A549 (cell line): Measurements from ENCODE around the gene COL15A1.

Experiments
- BCL3 ChIP-seq: fragments of >200 bp; sonication (Bioruptor Twin); formaldehyde crosslinking; IDR thresholded peaks from 3 replicates; pipeline ENCODE4 v1.6.1; 2016
- CTCF ChIP-seq: fragments of >200 bp; sonication (Bioruptor Twin); formaldehyde crosslinking; IDR thresholded peaks from 3 replicates; pipeline ENCODE4 v1.5.1; 2016
- EHMT2 ChIP-seq: fragments of 200-600 bp; sonication (generic); IDR thresholded peaks from 2 replicates; pipeline ENCODE4 v1.6.1; 2016; ENCODE audit warnings: antibody characterized with exemption, low read depth, mild to moderate bottlenecking, moderate library complexity
- EP300 ChIP-seq, 2 experiments: fragments of >200 bp; sonication (Bioruptor Twin); formaldehyde crosslinking; IDR thresholded peaks; 2 replicates in 1 of 2; 3 replicates in 1 of 2; pipeline ENCODE4 v1.6.1; 2016 to 2017
- HMGXB4 ChIP-seq: fragments of 250-450 bp; sonication (Bioruptor Pico); IDR thresholded peaks from 2 replicates; pipeline ENCODE4 v1.5.0; 2021; ENCODE audit warnings: mild to moderate bottlenecking, moderate library complexity, borderline replicate concordance
- KDM5A ChIP-seq: fragments of 200-600 bp; sonication (generic); IDR thresholded peaks from 2 replicates; pipeline ENCODE4 v1.6.1; 2016; ENCODE audit warnings: antibody characterized with exemption, mild to moderate bottlenecking
- MAZ ChIP-seq: fragments of 150-350 bp; IDR thresholded peaks from 2 replicates; pipeline ENCODE4 v1.6.1; 2014; ENCODE audit warnings: antibody characterized with exemption, low read depth, low read length, borderline replicate concordance
- PHF8 ChIP-seq: fragments of 200-600 bp; sonication (generic); IDR thresholded peaks from 2 replicates; pipeline ENCODE4 v1.6.1; 2016; ENCODE audit warnings: low read depth, mild to moderate bottlenecking, antibody characterized with exemption, moderate library complexity, borderline replicate concordance
- POLR2A ChIP-seq: IDR thresholded peaks from 2 replicates; pipeline ENCODE4 v1.6.1; 2012; ENCODE audit warnings: mild to moderate bottlenecking, low read length
- RCOR1 ChIP-seq: fragments of 150-350 bp; IDR thresholded peaks from 2 replicates; pipeline ENCODE4 v1.6.1; 2014; ENCODE audit warnings: antibody characterized with exemption, low read length, low read depth
- RFX5 ChIP-seq: fragments of 450-650 bp; IDR thresholded peaks from 2 replicates; pipeline ENCODE4 v1.7.1; 2014; ENCODE audit warnings: antibody characterized with exemption, mild to moderate bottlenecking, moderate library complexity
- SREBF2 ChIP-seq: fragments of 450-650 bp; IDR thresholded peaks from 2 replicates; pipeline ENCODE4 v1.6.1; 2014; ENCODE audit warnings: mild to moderate bottlenecking, moderate library complexity
- ZFP36 ChIP-seq: fragments of 450-650 bp; IDR thresholded peaks from 2 replicates; pipeline ENCODE4 v1.6.1; 2014; ENCODE audit warnings: borderline replicate concordance; ENCODE audit not compliant: partially characterized antibody

- no peak for TF ChIP-seq CTCF
- TF ChIP-seq SREBF2 = no peak
- no peak for TF ChIP-seq KDM5A
- no peak for TF ChIP-seq HMGXB4 (CRISPR knock-in tag)
- no peak for TF ChIP-seq POLR2A
- TF ChIP-seq ZFP36 = no peak
- TF ChIP-seq PHF8 = no peak
- no peak for TF ChIP-seq RFX5
- no peak for TF ChIP-seq MAZ
- TF ChIP-seq EP300 (IDR thresholded peaks at IDR 0.05) = no peak
- no peak for TF ChIP-seq EHMT2
- TF ChIP-seq BCL3 = no peak
- no peak for TF ChIP-seq RCOR1
These were observed 38.7 kb upstream of the COL15A1 start for GRCh38 chr9:98905015-98905414.
